H9 (cell line): Measurements from ENCODE around the gene USP3. TPM values are rescaled to one million over a fixed set of nuclear protein-coding genes. Genes with fewer than 3 reads are reported as not detected.

ENCODE experiments used
- DNase-seq: peaks from one replicate; pipeline ENCODE4 v3.0.0-alpha.2; 2017
- H2AFZ ChIP-seq: one replicate; pipeline ENCODE4 v1.6.1; 2013; ENCODE audit warnings: mild to moderate bottlenecking, low read length, control low read depth, moderate library complexity
- H2AK5ac ChIP-seq: 2 replicates; pipeline ENCODE4 v1.6.1; 2013; ENCODE audit warnings: low read length, control low read depth, mixed read lengths; ENCODE audit not compliant: insufficient read length
- H2BK120ac ChIP-seq: one replicate; pipeline ENCODE4 v1.6.1; 2013; ENCODE audit warnings: low read depth, mild to moderate bottlenecking, low read length, control low read depth, inconsistent platforms; ENCODE audit not compliant: poor library complexity, severe bottlenecking
- H2BK12ac ChIP-seq: 2 replicates; pipeline ENCODE4 v1.6.1; 2013; ENCODE audit warnings: low read length, control low read depth, mixed read lengths, low read depth; ENCODE audit not compliant: insufficient read length
- H2BK15ac ChIP-seq: 2 replicates; pipeline ENCODE4 v1.6.1; 2013; ENCODE audit warnings: low read depth, low read length, control low read depth
- H2BK20ac ChIP-seq: one replicate; pipeline ENCODE4 v1.6.1; 2013; ENCODE audit warnings: low read depth, mild to moderate bottlenecking, low read length, control low read depth, inconsistent platforms; ENCODE audit not compliant: poor library complexity, severe bottlenecking
- H2BK5ac ChIP-seq: 2 replicates; pipeline ENCODE4 v1.6.1; 2013; ENCODE audit warnings: low read length, control low read depth, mixed read lengths; ENCODE audit not compliant: insufficient read length
- H3K14ac ChIP-seq: 2 replicates; pipeline ENCODE4 v1.6.1; 2013; ENCODE audit warnings: low read length, control low read depth; ENCODE audit not compliant: insufficient read depth
- H3K18ac ChIP-seq: 2 replicates; pipeline ENCODE4 v1.6.1; 2013; ENCODE audit warnings: low read depth, mild to moderate bottlenecking, mixed read lengths, low read length, control low read depth; ENCODE audit not compliant: insufficient read length
- H3K23ac ChIP-seq: 2 replicates; pipeline ENCODE4 v1.6.1; 2013; ENCODE audit warnings: low read length, control low read depth, mixed read lengths, low read depth; ENCODE audit not compliant: insufficient read length
- H3K23me2 ChIP-seq: 2 replicates; pipeline ENCODE4 v1.6.1; 2013; ENCODE audit warnings: low read depth, mild to moderate bottlenecking, mixed read lengths, low read length, control low read depth; ENCODE audit not compliant: insufficient read length, poor library complexity, severe bottlenecking
- H3K27ac ChIP-seq: 2 replicates; pipeline ENCODE4 v1.5.1; 2013; ENCODE audit warnings: low read length, control low read depth, mixed read lengths, low read depth; ENCODE audit not compliant: insufficient read length
- H3K27me3 ChIP-seq: 2 replicates; pipeline ENCODE4 v1.6.1; 2013; ENCODE audit warnings: low read length, control low read depth, inconsistent platforms; ENCODE audit not compliant: insufficient read depth
- H3K4ac ChIP-seq: 2 replicates; pipeline ENCODE4 v1.6.1; 2013; ENCODE audit warnings: low read depth, mild to moderate bottlenecking, control low read depth, inconsistent platforms, low read length, moderate library complexity
- H3K4me1 ChIP-seq: 2 replicates; pipeline ENCODE4 v1.6.1; 2013; ENCODE audit warnings: low read length, control low read depth, inconsistent platforms; ENCODE audit not compliant: insufficient read depth
- H3K4me2 ChIP-seq: 2 replicates; pipeline ENCODE4 v1.6.1; 2013; ENCODE audit warnings: low read length, control low read depth, mixed read lengths; ENCODE audit not compliant: insufficient read length, insufficient read depth
- H3K56ac ChIP-seq: 2 replicates; pipeline ENCODE4 v1.6.1; 2013; ENCODE audit warnings: low read depth, mild to moderate bottlenecking, mixed read lengths, low read length, control low read depth; ENCODE audit not compliant: insufficient read length
- H3K79me1 ChIP-seq: 2 replicates; pipeline ENCODE4 v1.6.1; 2013; ENCODE audit warnings: low read depth, mild to moderate bottlenecking, moderate library complexity, low read length, control low read depth, inconsistent platforms; ENCODE audit not compliant: insufficient read depth, poor library complexity, severe bottlenecking
- H3K79me2 ChIP-seq: 2 replicates; pipeline ENCODE4 v1.6.1; 2013; ENCODE audit warnings: low read length, control low read depth, inconsistent platforms; ENCODE audit not compliant: insufficient read depth
- H3K9ac ChIP-seq: 2 replicates; pipeline ENCODE4 v1.6.1; 2013; ENCODE audit warnings: low read length, control low read depth, mixed read lengths; ENCODE audit not compliant: insufficient read length; ENCODE audit errors: extremely low read depth
- H3K9me3 ChIP-seq: one replicate; pipeline ENCODE4 v1.6.1; 2013; ENCODE audit warnings: low read depth, low read length, inconsistent platforms; ENCODE audit not compliant: control insufficient read depth
- H3T11ph ChIP-seq: one replicate; pipeline ENCODE4 v1.6.1; 2013; ENCODE audit warnings: mild to moderate bottlenecking, low read length, control low read depth, inconsistent platforms
- H4K20me1 ChIP-seq: one replicate; pipeline ENCODE4 v1.6.1; 2013; ENCODE audit not compliant: control insufficient read depth, insufficient read length, insufficient read depth
- H4K5ac ChIP-seq: 2 replicates; pipeline ENCODE4 v1.6.1; 2013; ENCODE audit warnings: low read depth, mild to moderate bottlenecking, mixed read lengths, low read length, control low read depth; ENCODE audit not compliant: insufficient read length
- H4K8ac ChIP-seq: replicated peaks from 2 replicates; pipeline ENCODE4 v1.6.1; 2013; ENCODE audit warnings: low read length, control low read depth, mixed read lengths, low read depth; ENCODE audit not compliant: insufficient read length
- H4K91ac ChIP-seq: 2 replicates; pipeline ENCODE4 v1.6.1; 2013; ENCODE audit warnings: low read depth, mild to moderate bottlenecking, moderate library complexity, mixed read lengths, low read length, control low read depth; ENCODE audit not compliant: insufficient read length
- H3K27ac Mint-ChIP-seq, 3 experiments: 2 replicates in 2 of 3; 3 replicates in 1 of 3; pipeline ENCODE4 v1.8.0; 2020 to 2021; ENCODE audit warnings: mixed read lengths in 3 of 3, mild to moderate bottlenecking in 1 of 3, moderate library complexity in 1 of 3
- H3K27me3 Mint-ChIP-seq: 2 replicates; pipeline ENCODE4 v1.8.0; 2021; ENCODE audit warnings: low read depth, mild to moderate bottlenecking, moderate library complexity, mixed read lengths
- H3K36me3 Mint-ChIP-seq, 3 experiments: 2 replicates in 2 of 3; 3 replicates in 1 of 3; pipeline ENCODE4 v1.8.0; 2020 to 2021; ENCODE audit warnings: low read depth in 3 of 3, mixed read lengths in 3 of 3; ENCODE audit not compliant: insufficient read depth in 1 of 3
- H3K4me1 Mint-ChIP-seq, 2 experiments: 2 replicates each; pipeline ENCODE4 v1.8.0; 2020; ENCODE audit warnings: mixed read lengths in 2 of 2
- H3K4me3 Mint-ChIP-seq, 2 experiments: 2 replicates in 1 of 2; 3 replicates in 1 of 2; pipeline ENCODE4 v1.8.0; 2020 to 2021; ENCODE audit warnings: mild to moderate bottlenecking in 2 of 2, mixed read lengths in 2 of 2, moderate library complexity in 1 of 2
- H3K9me3 Mint-ChIP-seq, 2 experiments: 2 replicates in 1 of 2; 3 replicates in 1 of 2; pipeline ENCODE4 v1.8.0; 2020; ENCODE audit warnings: mild to moderate bottlenecking in 2 of 2, mixed read lengths in 2 of 2, moderate library complexity in 1 of 2
- CTCF ChIP-seq: fragments of 200-600 bp; sonication (generic); conservative IDR thresholded peaks from 3 replicates; pipeline ENCODE4 v1.8.0; 2021; ENCODE audit warnings: antibody characterized with exemption, mild to moderate bottlenecking
- WGBS: extraction: QIAGEN DNeasy Blood & Tissue Kit; methylation state at CpG from one replicate; pipeline ENCODE4 v1.1.7; 2013; ENCODE audit warnings: missing lambda C conversion rate, low lambda C conversion rate, mixed read lengths; ENCODE audit not compliant: insufficient read length; ENCODE audit errors: extremely low coverage; 5-methylcytosine and 5-hydroxymethylcytosine counted together
- total RNA-seq: library from RNA; stranded (reverse); gene quantifications from 2 replicates; pipeline ENCODE4 v1.2.1, GENCODE V29; 2021

USP3 gene
- total RNA-seq, 1 experiment from 2014 or later, result 14.2 TPM

- H3K79me1 ChIP-seq, result no peaks in the 10 kb centered on the region
- H2BK12ac ChIP-seq, result no peak overlapping the region
- no peaks in the 10 kb centered on the region for H4K20me1 ChIP-seq
- no peak overlapping the region for H2BK120ac ChIP-seq
- H3K23ac ChIP-seq, result no peak overlapping the region
- H4K5ac ChIP-seq, result no peak overlapping the region
- WGBS, result no CpG with 5 or more reads among the region's 3 CpGs
- H3K4me1 Mint-ChIP-seq, result peaks cover 53 to 68% of the 10 kb centered on the region in 2 experiments
- H3K4me1 ChIP-seq, result peaks cover 9% of the 10 kb centered on the region; the same call in 1 of the 2 replicates
- H3K14ac ChIP-seq, result no peak overlapping the region
- H3K18ac ChIP-seq, result no peak overlapping the region
- TF ChIP-seq CTCF, result no peak
- no peak overlapping the region for H3T11ph ChIP-seq
- H3K4me2 ChIP-seq, result no peak overlapping the region
- no peak for DNase-seq
- H3K9me3 Mint-ChIP-seq, result no peaks in the 10 kb centered on the region
- no peak overlapping the region for H3K9ac ChIP-seq
- H3K56ac ChIP-seq, result no peak overlapping the region
- no peak overlapping the region for H2BK20ac ChIP-seq
- H3K27me3 ChIP-seq, result no peaks in the 10 kb centered on the region
- H3K4me3 Mint-ChIP-seq, result no peak overlapping the region
- H2AFZ ChIP-seq, result no peak overlapping the region
- H3K27me3 Mint-ChIP-seq, result no peaks in the 10 kb centered on the region
- H2BK15ac ChIP-seq, result no peak overlapping the region
- H4K91ac ChIP-seq, result no peak overlapping the region
- no peak overlapping the region for H4K8ac ChIP-seq
- peak overlapping the region; percentile 58 to 97 (median 65); a peak in 5 of 7 replicates for H3K27ac Mint-ChIP-seq
- no peaks in the 10 kb centered on the region for H3K9me3 ChIP-seq
- H2AK5ac ChIP-seq, result no peak overlapping the region
- H3K27ac ChIP-seq, result no peak overlapping the region
- H2BK5ac ChIP-seq, result no peak overlapping the region
- no peaks in the 10 kb centered on the region for H3K79me2 ChIP-seq
- H3K4ac ChIP-seq, result no peak overlapping the region
- H3K36me3 Mint-ChIP-seq, result no peaks in the 10 kb centered on the region; a peak in 2 of 7 replicates
- no peaks in the 10 kb centered on the region for H3K23me2 ChIP-seq
These were observed 34.5 kb downstream of the USP3 start for GRCh38 chr15:63538876-63539275.
